Activated CD4-positive, alpha-beta T cell treated with anti-CD3 and anti-CD28 coated beads for 24 hours (primary cell): Measurements from ENCODE around the gene ADGRD1.
A peak's percentile ranks its signal among the peaks of the same experiment; 100 is the strongest.
"Not testable (repeated sequence)": the region's sequence is repeated elsewhere in the genome, so short reads cannot be mapped to it uniquely, and the experiment has no call there.

Experiments used
- DNase-seq, 2 donors: peaks; one replicate each; pipeline ENCODE4 v3.0.0-alpha.2; 2020; ENCODE audit warnings: low read depth in 2 of 2

Gene ADGRD1

GRCh38 chr12:131119345-131119744 is 165.6 kb downstream of the ADGRD1 start:
- not testable (repeated sequence) for DNase-seq

DNA sequence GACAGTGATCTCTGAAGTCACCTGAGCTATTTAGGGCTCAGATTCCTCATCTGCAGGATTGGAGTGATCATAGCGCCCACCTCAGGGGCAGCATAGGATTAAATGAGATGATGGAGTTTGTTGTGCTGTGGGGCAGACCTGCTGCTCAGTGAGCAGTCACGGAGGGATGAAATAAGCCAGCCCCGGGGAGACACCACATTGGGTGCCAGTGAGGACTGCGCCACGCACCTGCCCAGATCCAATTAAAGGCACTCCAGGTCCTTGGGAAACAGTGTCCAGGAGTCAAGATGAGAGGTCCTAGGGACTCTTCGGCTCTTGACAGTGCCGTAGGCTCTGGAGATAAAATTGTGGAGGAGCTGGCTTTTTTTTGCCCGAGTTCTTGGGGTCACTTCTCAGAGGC is 166.2 kb downstream of the ADGRD1 start:
- no peak for DNase-seq

DNA sequence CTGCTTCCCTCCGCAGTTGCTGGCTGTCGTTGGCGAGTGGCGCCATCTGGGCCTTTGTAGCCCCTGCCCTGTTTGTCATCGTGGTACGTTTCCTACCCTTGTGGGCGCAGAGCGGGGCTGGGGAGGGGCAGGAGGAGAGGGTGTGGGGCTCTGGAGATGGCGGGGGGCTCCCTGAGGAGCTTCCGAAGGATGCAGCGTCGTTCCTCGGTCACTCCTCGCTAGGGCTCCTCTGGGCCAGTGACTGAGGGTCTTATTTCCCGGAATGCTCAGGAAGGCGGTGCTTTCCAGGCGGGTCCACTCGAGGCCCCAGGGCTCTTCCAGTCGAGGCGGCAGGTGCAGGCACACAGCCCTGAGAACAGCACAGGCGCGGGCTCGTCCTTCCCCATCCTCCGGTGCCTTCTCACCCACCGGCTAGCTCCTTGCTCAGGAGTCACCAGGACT is 167.1 kb downstream of the ADGRD1 start:
- DNase-seq: no peak

DNA sequence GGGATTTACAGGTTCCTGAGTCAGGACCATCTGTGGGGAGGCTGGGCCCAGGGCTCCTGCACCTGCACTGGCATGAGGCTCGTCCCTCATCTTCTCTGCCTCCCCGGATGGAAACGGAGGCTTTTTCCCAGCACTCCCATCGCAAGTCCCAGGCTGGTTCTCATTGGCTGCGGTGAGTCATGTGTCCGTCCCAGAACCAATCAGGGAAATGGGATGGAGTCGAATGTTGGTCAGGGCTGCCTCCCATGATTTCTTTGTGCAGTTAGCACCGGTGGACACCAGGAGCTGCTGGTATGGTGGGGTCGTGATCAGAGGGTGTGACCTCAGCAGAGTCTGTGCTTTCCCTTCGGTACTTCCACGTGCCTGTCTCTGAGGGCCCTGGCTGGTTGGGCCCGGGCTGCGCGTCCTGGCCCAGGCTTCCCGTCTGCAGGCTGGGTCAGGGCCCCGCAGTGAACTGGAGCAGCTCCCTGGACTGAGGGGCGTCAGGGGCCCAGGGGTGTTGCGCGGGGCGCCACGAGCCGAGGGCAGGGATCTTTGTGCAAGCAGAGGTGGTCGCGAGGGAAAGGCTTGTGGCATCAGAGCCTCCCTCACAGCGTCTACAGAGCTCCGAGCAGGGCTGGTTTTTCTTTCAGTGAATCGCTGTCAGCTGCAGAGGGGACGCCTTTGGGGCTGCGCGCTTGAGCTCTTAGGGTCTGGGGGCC is 168.1 kb downstream of the ADGRD1 start:
- no peak for DNase-seq

DNA sequence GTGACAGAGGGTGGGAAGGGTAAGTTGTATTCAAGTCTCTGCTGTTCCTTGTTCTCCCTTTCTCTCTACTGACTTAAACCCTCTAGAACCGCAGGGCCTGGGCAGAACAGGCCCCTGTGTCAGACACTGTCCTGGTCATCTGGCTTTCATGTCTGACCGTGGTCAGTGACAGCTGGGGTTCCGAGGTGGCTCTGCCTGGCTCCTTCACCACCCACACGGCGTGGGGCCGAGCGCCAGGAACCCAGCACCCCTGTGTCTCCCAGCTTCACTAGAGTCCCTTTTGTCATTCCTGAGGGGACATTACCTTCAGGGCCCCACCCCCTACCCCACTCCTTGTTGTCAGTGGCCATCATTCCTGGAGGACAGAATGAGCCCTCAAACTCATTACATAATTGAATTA is 168.9 kb downstream of the ADGRD1 start:
- no peak for DNase-seq

DNA sequence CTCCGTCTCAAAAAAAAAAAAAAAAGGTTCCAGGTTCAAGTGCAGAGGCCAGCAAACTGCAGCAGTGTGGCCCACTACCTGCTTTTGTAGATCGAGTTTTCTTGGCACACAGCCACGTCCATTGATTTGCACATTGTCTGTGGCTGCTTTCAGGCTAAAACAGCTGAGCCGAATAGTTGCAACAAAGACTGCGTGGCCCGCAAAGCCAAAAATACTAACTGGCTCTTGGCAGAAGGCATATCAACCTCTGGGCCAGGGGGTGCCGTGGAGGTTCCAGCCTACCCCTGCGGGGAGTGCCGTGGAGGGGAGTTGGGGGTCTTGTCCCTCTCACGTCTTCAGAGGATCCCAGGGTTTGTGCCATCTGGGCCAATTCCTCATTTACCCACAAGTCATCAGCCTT is 170.1 kb downstream of the ADGRD1 start:
- DNase-seq: no peak

GRCh38 chr12:131124487-131125280 is 171.0 kb downstream of the ADGRD1 start:
- no peak for DNase-seq

- no peak for DNase-seq
These were observed 173.0 kb downstream of the ADGRD1 start for GRCh38 chr12:131126662-131127173.

DNA sequence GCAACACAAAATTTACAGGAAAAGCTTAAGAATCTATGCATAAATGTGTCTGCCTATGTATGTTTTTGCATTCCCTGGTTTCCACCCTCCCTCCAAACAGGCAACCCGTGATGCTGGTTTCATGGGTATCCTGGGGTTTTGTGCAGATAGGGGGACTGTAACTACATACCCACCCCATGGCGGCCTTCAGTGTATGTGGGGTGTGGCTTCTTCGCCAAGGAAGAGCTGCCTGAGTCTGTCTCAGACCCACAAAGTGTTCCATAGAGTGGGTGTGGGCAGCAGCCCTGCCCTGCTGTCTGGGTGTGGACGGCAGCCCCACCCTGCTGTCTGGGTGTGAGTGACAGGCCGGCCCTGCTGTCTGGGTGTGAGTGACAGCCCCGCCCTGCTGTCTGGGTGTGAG is 174.8 kb downstream of the ADGRD1 start:
- no peak for DNase-seq

DNA sequence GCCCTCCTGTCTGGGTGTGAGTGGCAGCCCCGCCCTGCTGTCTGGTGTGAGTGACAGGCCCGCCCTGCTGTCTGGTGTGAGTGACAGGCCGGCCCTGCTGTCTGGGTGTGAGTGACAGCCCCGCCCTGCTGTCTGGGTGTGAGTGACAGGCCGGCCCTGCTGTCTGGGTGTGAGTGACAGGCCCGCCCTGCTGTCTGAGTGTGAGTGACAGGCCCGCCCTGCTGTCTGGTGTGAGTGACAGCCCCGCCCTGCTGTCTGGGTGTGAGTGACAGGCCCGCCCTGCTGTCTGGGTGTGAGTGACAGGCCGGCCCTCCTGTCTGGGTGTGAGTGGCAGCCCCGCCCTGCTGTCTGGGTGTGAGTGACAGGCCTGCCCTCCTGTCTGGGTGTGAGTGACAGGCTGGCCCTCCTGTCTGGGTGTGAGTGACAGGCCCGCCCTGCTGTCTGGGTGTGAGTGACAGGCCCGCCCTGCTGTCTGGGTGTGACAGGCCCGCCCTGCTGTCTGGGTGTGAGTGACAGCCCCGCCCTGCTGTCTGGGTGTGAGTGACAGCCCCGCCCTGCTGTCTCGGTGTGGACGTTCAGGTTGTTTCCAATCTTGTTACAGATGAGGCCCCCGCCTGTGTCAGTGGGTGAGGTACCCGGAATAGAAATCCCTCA is 175.4 kb downstream of the ADGRD1 start:
- not testable (repeated sequence) for DNase-seq

- no peak for DNase-seq
These were observed 176.1 kb downstream of the ADGRD1 start for GRCh38 chr12:131129839-131130238.

DNA sequence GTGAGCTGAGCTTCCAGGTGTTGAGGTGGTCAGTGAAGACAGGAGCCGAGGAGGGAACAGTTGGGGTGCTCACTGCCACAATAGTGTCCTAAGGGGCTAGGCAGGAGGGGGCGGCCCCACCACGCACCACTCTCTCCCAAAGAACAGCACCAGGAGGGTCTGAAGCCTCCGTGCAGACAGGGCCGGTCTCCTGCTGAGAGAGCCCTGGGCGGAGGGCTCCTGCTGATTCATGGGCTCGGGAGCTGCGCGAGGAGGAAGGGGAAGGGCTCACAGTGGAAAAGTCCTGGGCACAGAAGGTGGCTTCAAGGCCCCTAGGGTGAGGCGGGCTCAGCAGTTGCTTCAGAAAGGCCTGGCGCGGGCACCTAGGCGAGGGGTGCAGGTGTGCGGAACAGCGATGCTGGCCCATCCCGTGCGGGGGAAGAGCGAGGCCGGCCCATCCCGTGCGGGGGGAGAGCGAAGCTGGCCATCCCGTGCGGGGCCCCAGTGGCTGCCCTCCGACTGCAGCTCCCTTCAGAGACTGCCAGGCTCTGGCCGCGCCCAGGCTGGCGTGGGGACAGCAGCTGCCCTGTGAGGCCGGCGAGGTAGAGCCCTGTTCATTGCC is 176.7 kb downstream of the ADGRD1 start:
- DNase-seq: no peak

DNA sequence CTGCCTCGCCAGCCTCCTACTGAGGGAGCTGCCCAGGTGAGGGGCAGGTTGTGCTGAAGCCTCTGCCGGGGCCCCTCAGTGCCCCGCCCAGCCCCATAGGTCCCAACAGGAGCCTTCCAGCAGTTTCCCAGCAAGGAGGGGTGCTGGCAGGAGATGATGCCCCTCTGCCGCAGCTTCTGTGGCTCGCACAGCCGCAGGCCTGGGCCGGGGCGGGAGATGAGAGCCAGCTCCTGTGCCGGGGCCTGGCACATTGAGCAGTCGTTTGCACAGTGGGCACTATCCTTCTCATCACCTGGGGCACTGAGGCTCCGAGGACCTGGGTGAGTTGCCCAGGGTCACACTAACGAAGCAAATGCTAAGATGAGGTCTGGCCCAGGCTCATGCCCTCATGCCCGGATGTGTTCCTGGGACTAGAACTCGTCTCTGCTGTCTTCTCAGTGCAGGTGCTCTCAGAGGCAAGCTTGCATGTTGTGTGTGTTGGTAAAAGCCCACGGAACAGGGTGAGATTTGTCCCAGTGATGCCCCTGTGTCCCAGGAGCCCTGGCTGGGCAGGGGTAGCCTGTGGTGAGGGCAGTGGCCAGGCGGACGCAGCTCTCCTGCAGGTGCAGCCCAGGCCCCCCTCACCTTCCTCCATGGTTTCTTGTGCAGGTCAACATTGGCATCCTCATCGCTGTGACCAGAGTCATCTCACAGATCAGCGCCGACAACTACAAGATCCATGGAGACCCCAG is 177.5 kb downstream of the ADGRD1 start:
- DNase-seq: no peak

- DNase-seq: no peak
These were observed 178.1 kb downstream of the ADGRD1 start for GRCh38 chr12:131131808-131132117.

GRCh38 chr12:131132118-131132892 is 178.6 kb downstream of the ADGRD1 start:
- DNase-seq: peak; percentile 71 to 76

DNA sequence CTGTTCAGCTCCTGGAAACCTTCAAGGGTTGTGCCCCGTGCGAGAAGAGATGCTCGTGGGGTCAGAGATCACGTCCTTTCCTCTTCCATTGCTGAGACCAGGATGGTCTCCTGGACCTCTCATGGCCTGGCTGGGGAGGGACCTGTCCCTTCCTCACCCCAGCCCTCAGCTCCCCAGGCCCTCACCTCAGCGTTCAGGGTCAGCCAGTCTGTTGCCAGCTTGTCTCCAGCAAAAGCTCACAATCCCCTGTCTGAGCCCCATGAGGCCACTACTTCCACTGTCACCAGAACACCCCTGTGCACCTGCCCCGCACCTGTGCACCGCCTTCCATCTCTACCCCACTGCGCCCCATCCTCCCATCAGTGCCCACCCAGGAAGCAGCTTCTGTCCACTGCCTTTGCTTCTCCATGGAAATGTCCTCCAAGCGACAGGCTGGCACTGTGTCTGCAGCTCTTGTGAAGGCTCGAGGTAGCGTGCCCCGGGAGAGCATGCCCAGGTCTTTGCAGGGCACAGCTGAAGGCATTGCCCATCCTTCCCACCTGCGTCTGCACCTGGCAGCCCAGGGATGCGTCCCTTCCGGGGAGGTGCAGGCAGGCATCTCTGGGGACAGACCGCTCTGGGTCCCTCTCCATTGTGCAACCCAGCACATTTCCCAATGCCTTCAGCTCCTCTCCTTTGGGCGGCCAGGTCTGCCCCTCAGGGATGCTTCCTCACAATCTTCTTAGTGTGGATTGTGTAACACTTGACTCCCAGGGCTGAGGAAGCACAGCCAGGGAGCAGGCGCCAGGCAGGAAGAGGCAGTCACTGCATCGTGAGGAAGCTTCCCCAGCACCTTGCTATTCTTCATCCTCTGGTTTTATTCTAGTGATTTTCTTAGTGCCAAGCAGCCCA is 179.6 kb downstream of the ADGRD1 start:
- no peak for DNase-seq

DNA sequence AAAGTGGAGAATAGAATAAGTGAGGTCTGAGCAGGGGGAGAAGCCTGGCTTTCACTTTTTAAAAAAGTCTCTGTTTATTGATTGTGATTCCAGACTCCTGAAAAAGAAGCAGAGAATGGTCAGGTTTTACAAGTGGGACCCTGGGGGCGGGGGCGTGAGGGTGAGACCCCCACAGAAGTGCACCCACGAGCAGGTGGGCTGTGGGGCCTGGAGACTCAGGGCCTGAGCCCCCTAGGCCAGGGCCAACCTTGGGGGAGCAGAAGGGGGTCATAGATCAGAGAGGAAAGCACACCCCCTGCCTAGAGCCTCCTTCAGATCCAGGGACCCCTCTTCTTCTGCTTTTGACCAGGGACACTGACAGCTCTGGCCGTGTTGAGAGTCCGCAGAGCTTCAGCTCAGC is 180.3 kb downstream of the ADGRD1 start:
- no peak for DNase-seq

DNA sequence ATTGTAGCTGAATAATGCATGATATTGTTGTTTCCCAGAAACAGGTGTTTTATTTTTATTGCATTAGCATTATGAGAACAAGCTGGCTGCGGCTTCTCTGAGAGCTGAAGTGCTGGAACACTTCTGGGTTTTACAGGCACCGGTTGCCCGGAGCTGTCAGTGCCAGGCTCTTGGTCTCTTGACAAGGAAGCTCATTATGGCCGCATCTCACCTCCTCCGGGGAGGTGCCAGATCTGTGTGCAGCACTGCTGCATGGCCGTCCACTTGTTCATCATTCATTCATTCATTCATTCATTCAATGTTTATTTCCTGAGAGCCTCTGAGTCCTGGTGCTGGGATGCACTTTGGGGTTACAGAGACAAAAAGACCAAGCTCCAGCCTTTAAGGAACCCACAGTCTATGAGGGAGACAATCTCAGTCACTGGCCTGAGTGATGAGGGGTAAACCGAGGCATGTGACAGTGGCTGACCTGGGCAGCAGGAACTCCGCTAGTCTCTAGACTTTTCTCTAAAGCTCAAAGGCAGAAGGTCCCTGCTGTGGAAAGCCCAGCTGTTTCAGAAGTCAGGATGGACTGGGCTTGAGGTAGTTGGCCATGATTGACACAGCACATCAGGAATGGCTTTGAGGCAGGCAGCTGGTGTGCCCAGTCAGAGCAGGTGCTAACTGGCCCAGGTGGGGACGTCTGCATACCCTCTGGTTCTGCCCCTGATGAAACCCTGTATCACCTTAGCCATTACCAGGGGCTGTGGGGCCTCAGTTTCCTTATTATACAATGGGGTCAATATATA is 181.0 kb downstream of the ADGRD1 start:
- no peak for DNase-seq

- DNase-seq: no peak
These were observed 181.6 kb downstream of the ADGRD1 start for GRCh38 chr12:131135311-131135785.
